SK-N-MC (cell line): ENCODE measurements around the gene TAOK1.

ENCODE experiments used
- EZH2 ChIP-seq: fragments of 200-600 bp; sonication (generic); IDR thresholded peaks from one replicate; pipeline ENCODE4 v1.6.1; 2017; ENCODE audit warnings: antibody characterized with exemption
- POLR2AphosphoS5 ChIP-seq: IDR thresholded peaks from 2 replicates; pipeline ENCODE4 v1.6.1; 2012; ENCODE audit warnings: mild to moderate bottlenecking, low read depth, low read length, borderline replicate concordance

DNA sequence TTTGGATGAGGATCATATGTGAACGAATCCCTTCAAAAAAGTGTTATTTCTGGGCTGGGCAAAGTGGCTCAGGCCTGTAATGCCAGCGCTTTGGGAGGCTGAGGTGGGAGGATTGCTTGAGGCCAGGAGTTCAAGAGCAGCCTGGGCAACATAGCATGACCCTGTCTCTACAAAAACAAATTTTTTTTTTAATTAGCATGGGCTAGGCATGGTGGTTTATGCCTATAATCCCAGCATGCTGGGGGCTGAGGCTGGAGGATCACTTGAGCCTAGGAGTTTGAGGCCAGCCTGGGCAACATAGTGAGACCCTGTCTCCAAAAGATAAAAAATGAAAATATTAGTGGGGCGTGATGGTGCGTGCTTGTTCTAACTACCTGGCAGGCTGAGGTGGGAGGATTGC is 4.6 kb downstream of the TAOK1 start:
- TF ChIP-seq POLR2AphosphoS5 (no peak), EZH2 (no peak)
